ENCODE data around the gene LIMD2. TPM values are rescaled to one million over a fixed set of nuclear protein-coding genes. Genes with fewer than 3 reads are reported as not detected.

LIMD2 gene
- total and polyA plus RNA-seq, 2 of the 8 experiments (the other 6 are each of a cell fraction or from before 2014, with no cell fraction given) = 72.0 to 77.2 TPM

DNA sequence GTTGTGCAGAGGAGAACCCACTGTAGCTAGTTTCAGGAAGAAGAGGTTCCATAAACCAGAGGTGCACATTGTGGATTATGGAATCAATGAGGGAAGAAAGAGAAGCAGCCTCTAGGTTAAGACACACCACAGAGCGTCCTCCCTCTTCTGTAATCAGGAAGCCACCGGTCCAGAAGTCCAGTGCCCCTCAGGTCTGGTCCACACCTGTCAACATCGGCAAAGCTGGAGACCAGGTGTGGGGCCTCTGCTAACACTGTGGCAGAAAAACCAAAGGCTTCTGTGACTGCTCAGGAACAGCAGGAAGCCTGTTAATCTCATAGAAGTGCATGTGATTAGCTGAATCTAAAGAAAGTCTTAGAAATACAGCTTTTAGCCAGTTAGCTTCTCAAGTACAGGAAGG lies 23.3 kb downstream of the LIMD2 start (continued):
- TF ChIP-seq, protein P1, sequence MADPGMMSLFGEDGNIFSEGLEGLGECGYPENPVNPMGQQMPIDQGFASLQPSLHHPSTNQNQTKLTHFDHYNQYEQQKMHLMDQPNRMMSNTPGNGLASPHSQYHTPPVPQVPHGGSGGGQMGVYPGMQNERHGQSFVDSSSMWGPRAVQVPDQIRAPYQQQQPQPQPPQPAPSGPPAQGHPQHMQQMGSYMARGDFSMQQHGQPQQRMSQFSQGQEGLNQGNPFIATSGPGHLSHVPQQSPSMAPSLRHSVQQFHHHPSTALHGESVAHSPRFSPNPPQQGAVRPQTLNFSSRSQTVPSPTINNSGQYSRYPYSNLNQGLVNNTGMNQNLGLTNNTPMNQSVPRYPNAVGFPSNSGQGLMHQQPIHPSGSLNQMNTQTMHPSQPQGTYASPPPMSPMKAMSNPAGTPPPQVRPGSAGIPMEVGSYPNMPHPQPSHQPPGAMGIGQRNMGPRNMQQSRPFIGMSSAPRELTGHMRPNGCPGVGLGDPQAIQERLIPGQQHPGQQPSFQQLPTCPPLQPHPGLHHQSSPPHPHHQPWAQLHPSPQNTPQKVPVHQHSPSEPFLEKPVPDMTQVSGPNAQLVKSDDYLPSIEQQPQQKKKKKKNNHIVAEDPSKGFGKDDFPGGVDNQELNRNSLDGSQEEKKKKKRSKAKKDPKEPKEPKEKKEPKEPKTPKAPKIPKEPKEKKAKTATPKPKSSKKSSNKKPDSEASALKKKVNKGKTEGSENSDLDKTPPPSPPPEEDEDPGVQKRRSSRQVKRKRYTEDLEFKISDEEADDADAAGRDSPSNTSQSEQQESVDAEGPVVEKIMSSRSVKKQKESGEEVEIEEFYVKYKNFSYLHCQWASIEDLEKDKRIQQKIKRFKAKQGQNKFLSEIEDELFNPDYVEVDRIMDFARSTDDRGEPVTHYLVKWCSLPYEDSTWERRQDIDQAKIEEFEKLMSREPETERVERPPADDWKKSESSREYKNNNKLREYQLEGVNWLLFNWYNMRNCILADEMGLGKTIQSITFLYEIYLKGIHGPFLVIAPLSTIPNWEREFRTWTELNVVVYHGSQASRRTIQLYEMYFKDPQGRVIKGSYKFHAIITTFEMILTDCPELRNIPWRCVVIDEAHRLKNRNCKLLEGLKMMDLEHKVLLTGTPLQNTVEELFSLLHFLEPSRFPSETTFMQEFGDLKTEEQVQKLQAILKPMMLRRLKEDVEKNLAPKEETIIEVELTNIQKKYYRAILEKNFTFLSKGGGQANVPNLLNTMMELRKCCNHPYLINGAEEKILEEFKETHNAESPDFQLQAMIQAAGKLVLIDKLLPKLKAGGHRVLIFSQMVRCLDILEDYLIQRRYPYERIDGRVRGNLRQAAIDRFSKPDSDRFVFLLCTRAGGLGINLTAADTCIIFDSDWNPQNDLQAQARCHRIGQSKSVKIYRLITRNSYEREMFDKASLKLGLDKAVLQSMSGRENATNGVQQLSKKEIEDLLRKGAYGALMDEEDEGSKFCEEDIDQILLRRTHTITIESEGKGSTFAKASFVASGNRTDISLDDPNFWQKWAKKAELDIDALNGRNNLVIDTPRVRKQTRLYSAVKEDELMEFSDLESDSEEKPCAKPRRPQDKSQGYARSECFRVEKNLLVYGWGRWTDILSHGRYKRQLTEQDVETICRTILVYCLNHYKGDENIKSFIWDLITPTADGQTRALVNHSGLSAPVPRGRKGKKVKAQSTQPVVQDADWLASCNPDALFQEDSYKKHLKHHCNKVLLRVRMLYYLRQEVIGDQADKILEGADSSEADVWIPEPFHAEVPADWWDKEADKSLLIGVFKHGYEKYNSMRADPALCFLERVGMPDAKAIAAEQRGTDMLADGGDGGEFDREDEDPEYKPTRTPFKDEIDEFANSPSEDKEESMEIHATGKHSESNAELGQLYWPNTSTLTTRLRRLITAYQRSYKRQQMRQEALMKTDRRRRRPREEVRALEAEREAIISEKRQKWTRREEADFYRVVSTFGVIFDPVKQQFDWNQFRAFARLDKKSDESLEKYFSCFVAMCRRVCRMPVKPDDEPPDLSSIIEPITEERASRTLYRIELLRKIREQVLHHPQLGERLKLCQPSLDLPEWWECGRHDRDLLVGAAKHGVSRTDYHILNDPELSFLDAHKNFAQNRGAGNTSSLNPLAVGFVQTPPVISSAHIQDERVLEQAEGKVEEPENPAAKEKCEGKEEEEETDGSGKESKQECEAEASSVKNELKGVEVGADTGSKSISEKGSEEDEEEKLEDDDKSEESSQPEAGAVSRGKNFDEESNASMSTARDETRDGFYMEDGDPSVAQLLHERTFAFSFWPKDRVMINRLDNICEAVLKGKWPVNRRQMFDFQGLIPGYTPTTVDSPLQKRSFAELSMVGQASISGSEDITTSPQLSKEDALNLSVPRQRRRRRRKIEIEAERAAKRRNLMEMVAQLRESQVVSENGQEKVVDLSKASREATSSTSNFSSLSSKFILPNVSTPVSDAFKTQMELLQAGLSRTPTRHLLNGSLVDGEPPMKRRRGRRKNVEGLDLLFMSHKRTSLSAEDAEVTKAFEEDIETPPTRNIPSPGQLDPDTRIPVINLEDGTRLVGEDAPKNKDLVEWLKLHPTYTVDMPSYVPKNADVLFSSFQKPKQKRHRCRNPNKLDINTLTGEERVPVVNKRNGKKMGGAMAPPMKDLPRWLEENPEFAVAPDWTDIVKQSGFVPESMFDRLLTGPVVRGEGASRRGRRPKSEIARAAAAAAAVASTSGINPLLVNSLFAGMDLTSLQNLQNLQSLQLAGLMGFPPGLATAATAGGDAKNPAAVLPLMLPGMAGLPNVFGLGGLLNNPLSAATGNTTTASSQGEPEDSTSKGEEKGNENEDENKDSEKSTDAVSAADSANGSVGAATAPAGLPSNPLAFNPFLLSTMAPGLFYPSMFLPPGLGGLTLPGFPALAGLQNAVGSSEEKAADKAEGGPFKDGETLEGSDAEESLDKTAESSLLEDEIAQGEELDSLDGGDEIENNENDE (IDR thresholded peaks at IDR 0.05; ENCODE audit: insufficient replicate concordance, low read length) = no peak
- TF ChIP-seq CREB1 (IDR thresholded peaks at IDR 0.05) (no peak), RBBP5 (IDR thresholded peaks at IDR 0.05; ENCODE audit: borderline replicate concordance, low read depth, low read length) (no peak)
